SK-N-MC (cell line): Measurements from ENCODE around the gene TPP2.

Experiments
- EZH2 ChIP-seq: fragments of 200-600 bp; sonication (generic); IDR thresholded peaks from one replicate; pipeline ENCODE4 v1.6.1; 2017; ENCODE audit warnings: antibody characterized with exemption
- POLR2AphosphoS5 ChIP-seq: IDR thresholded peaks from 2 replicates; pipeline ENCODE4 v1.6.1; 2012; ENCODE audit warnings: mild to moderate bottlenecking, low read depth, low read length, borderline replicate concordance

GRCh38 chr13:102697264-102697663 lies 100.5 kb downstream of the TPP2 start:
- TF ChIP-seq EZH2 (no peak), POLR2AphosphoS5 (no peak)
